ENCODE measurements around the gene GUCA2A. TPM values are rescaled to one million over a fixed set of nuclear protein-coding genes. Genes with fewer than 3 reads are reported as not detected.

The GUCA2A gene
- total RNA-seq (2016; rRNA removed; fragmentation: Illumina TruSeq; extraction: Trizol), result not detected in 2 replicates
- total RNA-seq (2016; cell fraction: cytosol; rRNA removed; fragmentation: Illumina TruSeq; extraction: Trizol; ENCODE audit: low read depth), result not detected in 2 replicates
- not detected in 2 replicates for total RNA-seq (2016; cell fraction: insoluble cytoplasmic fraction; rRNA removed; fragmentation: Illumina TruSeq; extraction: Trizol)
- total RNA-seq (2016; cell fraction: membrane; rRNA removed; fragmentation: Illumina TruSeq; extraction: Trizol), result not detected in 2 replicates
- total RNA-seq (2016; cell fraction: nucleus; rRNA removed; fragmentation: Illumina TruSeq; extraction: Trizol), result not detected in 2 replicates
- not detected in 2 replicates for polyA plus RNA-seq (2011; rRNA removed)
- polyA plus RNA-seq (2011; cell fraction: cytosol; rRNA removed), result 0.13 TPM in 1 of 2 replicates, not detected in the other
- polyA plus RNA-seq (2011; cell fraction: nucleus; rRNA removed), result not detected in 2 replicates
- not detected in 2 replicates for polyA plus RNA-seq (2012)
- polyA plus RNA-seq (2016; cell fraction: cytosol; fragmentation: Illumina TruSeq; extraction: Trizol; ENCODE audit: low read depth), result not detected in 2 replicates
- polyA plus RNA-seq (2016; cell fraction: insoluble cytoplasmic fraction; fragmentation: Illumina TruSeq; extraction: Trizol; ENCODE audit: low read depth), result not detected in 2 replicates
- polyA plus RNA-seq (2016; cell fraction: membrane; fragmentation: Illumina TruSeq; extraction: Trizol; ENCODE audit: low read depth), result not detected in 2 replicates
- not detected in 2 replicates for polyA plus RNA-seq (2016; cell fraction: nucleus; fragmentation: Illumina TruSeq; extraction: Trizol; ENCODE audit: insufficient read depth, low read depth)
- polyA minus RNA-seq (2011; rRNA and poly(A)+ RNA removed; ENCODE audit: low replicate concordance), result not detected in 2 replicates
- polyA minus RNA-seq (2011; cell fraction: cytosol; rRNA and poly(A)+ RNA removed), result not detected in 2 replicates
- polyA minus RNA-seq (2011; cell fraction: nucleus; rRNA and poly(A)+ RNA removed), result not detected in 2 replicates
- percentile 32 among the genes with signal in this experiment for Bru-seq, nascent RNA
- percentile 32 among the genes with signal in this experiment for BruChase-seq, experiment 1, labeled RNA remaining after a 6-hour chase
- BruChase-seq, experiment 2, labeled RNA remaining after a 2-hour chase, result percentile 33 among the genes with signal in this experiment
- long read RNA-seq, experiment 1, result 0 reads
- long read RNA-seq, experiment 2, result 0 reads

GRCh38 chr1:42164551-42165420 lies at the start of gene GUCA2A:
Gene GUCA2A (minus strand): TSS chr1:42164745. CDS start chr1:42164712, 33 bp downstream.
- CTCF ChIA-PET (ENCODE audit: low intra/inter-chr PET ratio, low total read pairs), result no interaction called here
- Histone ChIP-seq H3K4me1 (ENCODE audit: insufficient read depth, low read length) (peaks cover 44% of the 10 kb centered on the region), H3K4me3 (replicated peaks in 1 of 3; ENCODE audit: insufficient read depth in 1 of 3, low read depth in 2 of 3, low read length in 3 of 3) (peak within 1 kb of the TSS in 1 of 3 experiments; percentile 45; a peak in 2 of 6 replicates), H2AFZ (ENCODE audit: low read length) (no peak within 1 kb of the TSS), H3K4me2 (ENCODE audit: low read depth, low read length) (peak within 1 kb of the TSS; percentile 55), H4K20me1 (ENCODE audit: insufficient read depth, low read length) (no peaks in the 10 kb centered on the region), H3K27ac (ENCODE audit: extremely low read length, insufficient read depth, low read length) (no peak within 1 kb of the TSS), H3K79me2 (ENCODE audit: insufficient read depth, low read length) (no peaks in the 10 kb centered on the region), H3K9me3 (ENCODE audit: low read length) (no peaks in the 10 kb centered on the region), H3K36me3 (replicated peaks in 1 of 2; ENCODE audit: control insufficient read depth in 1 of 2, insufficient read depth in 2 of 2, low read length in 2 of 2) (no peaks in the 10 kb centered on the region), H3K27me3 (ENCODE audit: control insufficient read depth in 1 of 2, insufficient read depth in 2 of 2, low read length in 2 of 2) (peaks cover 0 to 16% of the 10 kb centered on the region in 2 experiments; a peak in 2 of 5 replicates), H3K9ac (ENCODE audit: insufficient read depth, low read depth, low read length) (no peak within 1 kb of the TSS)
- no peak for FAIRE-seq
- peak; percentile 4 for ATAC-seq
- 10% methylated on average over 15 of the region's 24 CpGs for WGBS (ENCODE audit: low lambda C conversion rate)
- TF ChIP-seq PATZ1 (CRISPR knock-in tag; IDR thresholded peaks at IDR 0.05) (peak; percentile 87), SAP130 (CRISPR knock-in tag; IDR thresholded peaks at IDR 0.05; ENCODE audit: low read depth) (no peak), HCFC1 (IDR thresholded peaks at IDR 0.05; ENCODE audit: low read depth, low read length) (no peak), ZNF777 (CRISPR knock-in tag; IDR thresholded peaks at IDR 0.05) (no peak), RBM22 (optimal IDR thresholded peaks at IDR 0.05; ENCODE audit: low read length) (no peak), KDM5B (CRISPR knock-in tag; IDR thresholded peaks at IDR 0.05; ENCODE audit: borderline replicate concordance) (no peak), MEIS2 (CRISPR knock-in tag; IDR thresholded peaks at IDR 0.05) (0 out of 2 replicates have a peak, but pooled peaks have one; percentile 27), ARNT2 (CRISPR knock-in tag; IDR thresholded peaks at IDR 0.05; ENCODE audit: low read depth) (0 out of 2 replicates have a peak, but pooled peaks have one; percentile 29)
- BruUV-seq (replicated peaks), result no TSS peak
- DNase-seq (ENCODE audit: low spot score), result no peak
- intact Hi-C loops (cut with micrococcal nuclease; ENCODE audit: unreplicated experiment) (no loop called here), in situ Hi-C loops (cut with HindIII; ENCODE audit: extremely low pct_ligation_motif_present, low pct_unique_long_range_greater_than_20kb) (no loop called here)
- POLR2A ChIA-PET, result no interaction called here

Measured in HepG2 (cell line).